WTC11 (cell line): ENCODE measurements around the gene GPR151. TPM values are rescaled to one million over a fixed set of nuclear protein-coding genes. Genes with fewer than 3 reads are reported as not detected.

Experiments used
- ATAC-seq: fragments of 200-7000 bp; cut with Tn5 transposase; 2 replicates; pipeline ENCODE4 v1.10.0; 2021; ENCODE audit warnings: mild to moderate bottlenecking, moderate library complexity
- CTCF ChIA-PET: fragments of 300-600 bp; sonication (Branson Sonifier 250); formaldehyde crosslinking; loops from one replicate; lab custom pipeline; 2021; ENCODE audit warnings: antibody characterized with exemption; lab: Charles Lee
- POLR2A ChIA-PET: fragments of 350-600 bp; sonication (Branson Sonifier 250); formaldehyde crosslinking; loops from one replicate; lab custom pipeline; 2021; ENCODE audit warnings: antibody characterized with exemption; lab: Charles Lee
- DNase-seq: peaks from one replicate; pipeline ENCODE4 v3.0.0; 2021; ENCODE audit warnings: low spot score
- H3K27ac Mint-ChIP-seq: 2 replicates; pipeline ENCODE4 v1.8.0; 2021; ENCODE audit warnings: mixed read lengths
- H3K27me3 Mint-ChIP-seq: 2 replicates; pipeline ENCODE4 v1.8.0; 2021; ENCODE audit warnings: low read depth, mild to moderate bottlenecking, moderate library complexity, mixed read lengths
- H3K36me3 Mint-ChIP-seq: 2 replicates; pipeline ENCODE4 v1.8.0; 2021; ENCODE audit warnings: mixed read lengths
- H3K4me1 Mint-ChIP-seq: 2 replicates; pipeline ENCODE4 v1.8.0; 2022; ENCODE audit warnings: mixed read lengths
- H3K4me3 Mint-ChIP-seq: 2 replicates; pipeline ENCODE4 v1.8.0; 2021; ENCODE audit warnings: mild to moderate bottlenecking, moderate library complexity, mixed read lengths
- H3K9me3 Mint-ChIP-seq: 2 replicates; pipeline ENCODE4 v1.8.0; 2021; ENCODE audit warnings: mixed read lengths
- ATF1 ChIP-seq: sonication (generic); formaldehyde crosslinking; IDR thresholded peaks from 2 replicates; pipeline ENCODE4 v1.8.1; 2023; ENCODE audit warnings: mild to moderate bottlenecking, moderate library complexity, missing genetic modification reagents
- CREM ChIP-seq: sonication (generic); formaldehyde crosslinking; IDR thresholded peaks from 2 replicates; pipeline ENCODE4 v1.8.1; 2022; ENCODE audit warnings: mild to moderate bottlenecking, missing genetic modification reagents, moderate library complexity
- FOXJ3 ChIP-seq: sonication (generic); formaldehyde crosslinking; IDR thresholded peaks from 2 replicates; pipeline ENCODE4 v1.9.0; 2021; ENCODE audit warnings: missing genetic modification reagents, mild to moderate bottlenecking, borderline replicate concordance
- FOXK1 ChIP-seq: sonication (generic); formaldehyde crosslinking; IDR thresholded peaks from 2 replicates; pipeline ENCODE4 v1.8.0; 2022; ENCODE audit warnings: mild to moderate bottlenecking, moderate library complexity, missing genetic modification reagents
- GRHL2 ChIP-seq: fragments of 250-450 bp; sonication (Bioruptor Pico); IDR thresholded peaks from 2 replicates; pipeline ENCODE4 v1.8.0; 2022; ENCODE audit warnings: mild to moderate bottlenecking, moderate library complexity; ENCODE audit not compliant: insufficient replicate concordance, severe bottlenecking
- HMGA2 ChIP-seq: fragments of 250-450 bp; sonication (Bioruptor Pico); IDR thresholded peaks from 2 replicates; pipeline ENCODE4 v1.4.0; 2021; ENCODE audit warnings: mild to moderate bottlenecking, moderate library complexity
- IRF2 ChIP-seq: sonication (generic); formaldehyde crosslinking; IDR thresholded peaks from 2 replicates; pipeline ENCODE4 v1.8.0; 2022; ENCODE audit warnings: low read depth, missing genetic modification reagents, borderline replicate concordance
- KAT7 ChIP-seq: sonication (generic); formaldehyde crosslinking; IDR thresholded peaks from 2 replicates; pipeline ENCODE4 v1.8.1; 2023; ENCODE audit warnings: missing genetic modification reagents, mild to moderate bottlenecking, borderline replicate concordance
- NR3C1 ChIP-seq: sonication (generic); formaldehyde crosslinking; conservative IDR thresholded peaks from 2 replicates; pipeline ENCODE4 v1.8.1; 2023; ENCODE audit warnings: low read depth, mild to moderate bottlenecking, missing genetic modification reagents
- PRRX2 ChIP-seq: fragments of 250-450 bp; sonication (Bioruptor Pico); IDR thresholded peaks from 2 replicates; pipeline ENCODE4 v1.8.0; 2021; ENCODE audit warnings: mild to moderate bottlenecking
- RELA ChIP-seq: sonication (generic); formaldehyde crosslinking; IDR thresholded peaks from 2 replicates; pipeline ENCODE4 v1.8.1; 2022; ENCODE audit warnings: missing genetic modification reagents, mild to moderate bottlenecking, borderline replicate concordance
- RORB ChIP-seq: fragments of 250-450 bp; sonication (Bioruptor Pico); IDR thresholded peaks from 2 replicates; pipeline ENCODE4 v1.9.0; 2021; ENCODE audit warnings: mild to moderate bottlenecking
- TCF7 ChIP-seq: sonication (generic); formaldehyde crosslinking; IDR thresholded peaks from 2 replicates; pipeline ENCODE4 v1.8.0; 2022; ENCODE audit warnings: mild to moderate bottlenecking, low read depth, missing genetic modification reagents, moderate library complexity
- TEAD4 ChIP-seq: sonication (generic); formaldehyde crosslinking; IDR thresholded peaks from 2 replicates; pipeline ENCODE4 v1.8.0; 2022; ENCODE audit warnings: mild to moderate bottlenecking, missing genetic modification reagents
- ZNF219 ChIP-seq: sonication (generic); formaldehyde crosslinking; IDR thresholded peaks from 2 replicates; pipeline ENCODE4 v1.8.0; 2023; ENCODE audit warnings: missing genetic modification reagents, mild to moderate bottlenecking, borderline replicate concordance
- ZNF232 ChIP-seq: sonication (generic); formaldehyde crosslinking; IDR thresholded peaks from 2 replicates; pipeline ENCODE4 v1.8.0; 2022; ENCODE audit warnings: mild to moderate bottlenecking, missing genetic modification reagents
- ZNF317 ChIP-seq: sonication (generic); formaldehyde crosslinking; IDR thresholded peaks from 2 replicates; pipeline ENCODE4 v1.8.1; 2023; ENCODE audit warnings: low read depth, mild to moderate bottlenecking, moderate library complexity, missing genetic modification reagents, borderline replicate concordance
- total RNA-seq: library from RNA; stranded (reverse); gene quantifications from 3 replicates; pipeline ENCODE4 v1.2.3, GENCODE V29; 2021
- TF ChIP-seq, protein P1 (sequence below): sonication (generic); formaldehyde crosslinking; IDR thresholded peaks from 2 replicates; pipeline ENCODE4 v1.8.1; 2023; ENCODE audit warnings: mild to moderate bottlenecking, missing genetic modification reagents
- TF ChIP-seq, protein P2 (sequence below): fragments of 200-600 bp; IDR thresholded peaks from 2 replicates; pipeline ENCODE4 v1.8.0; 2022; ENCODE audit warnings: antibody characterized with exemption
- TF ChIP-seq, protein P3 (sequence below): fragments of 250-450 bp; sonication (Bioruptor Pico); IDR thresholded peaks from 2 replicates; pipeline ENCODE4 v1.9.0; 2021; ENCODE audit warnings: mild to moderate bottlenecking, borderline replicate concordance
- TF ChIP-seq, protein P4 (sequence below): sonication (generic); formaldehyde crosslinking; IDR thresholded peaks from 2 replicates; pipeline ENCODE4 v1.8.0; 2022; ENCODE audit warnings: mild to moderate bottlenecking, missing genetic modification reagents
- TF ChIP-seq, protein P5 (sequence below): sonication (generic); formaldehyde crosslinking; IDR thresholded peaks from 2 replicates; pipeline ENCODE4 v1.8.1; 2022; ENCODE audit warnings: low read depth, mild to moderate bottlenecking, moderate library complexity, missing genetic modification reagents, borderline replicate concordance
- TF ChIP-seq, protein P6 (sequence below): sonication (generic); formaldehyde crosslinking; IDR thresholded peaks from 2 replicates; pipeline ENCODE4 v1.8.1; 2023; ENCODE audit warnings: mild to moderate bottlenecking, missing genetic modification reagents, moderate library complexity
- TF ChIP-seq, protein P7 (sequence below): sonication (generic); formaldehyde crosslinking; IDR thresholded peaks from 2 replicates; pipeline ENCODE4 v1.8.1; 2023; ENCODE audit warnings: mild to moderate bottlenecking, moderate library complexity, missing genetic modification reagents

The GPR151 gene
- total RNA-seq, 1 experiment from 2014 or later = not detected

DNA sequence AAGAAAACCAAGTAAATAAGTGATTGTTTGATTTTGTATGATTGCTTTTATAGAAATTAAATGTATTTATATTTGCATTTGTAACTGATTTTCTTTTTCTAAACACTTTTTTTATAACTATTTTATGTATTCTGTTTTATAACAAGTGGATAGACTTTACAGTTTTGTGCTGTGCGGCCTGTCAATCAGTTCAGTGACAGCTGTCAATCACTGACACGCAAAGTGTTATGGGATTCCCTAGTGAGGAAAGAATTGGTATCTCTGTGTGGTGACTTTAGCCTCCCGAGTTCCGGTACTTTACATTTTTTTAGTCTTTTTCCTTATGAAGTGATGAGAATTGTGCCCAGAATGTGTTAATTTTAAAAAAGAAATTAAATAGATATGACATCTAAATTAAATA, 16.3 kb downstream of the GPR151 start:
- POLR2A ChIA-PET = no interaction called here
- H3K27ac Mint-ChIP-seq = no peak overlapping the region
- H3K9me3 Mint-ChIP-seq = no peaks in the 10 kb centered on the region

DNA sequence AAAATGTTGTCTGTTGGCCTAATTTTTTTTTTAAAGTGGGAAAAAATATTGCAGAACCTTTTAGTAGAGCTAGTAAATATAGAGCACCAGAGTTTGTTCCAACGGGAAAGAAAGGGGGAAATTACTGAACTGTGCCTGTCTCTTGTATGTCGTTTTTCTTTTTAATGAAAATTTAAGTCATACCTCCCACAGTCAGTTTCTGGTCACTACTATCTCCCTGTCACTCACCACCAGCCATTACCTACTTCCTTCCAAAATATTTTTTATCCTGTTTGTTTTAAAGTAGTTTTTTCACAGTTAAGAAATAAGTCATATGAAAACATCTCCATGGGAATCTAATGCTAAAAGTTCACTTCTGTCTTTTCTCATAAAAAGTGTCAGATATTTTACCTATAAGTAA, 21.3 kb downstream of the GPR151 start:
- Mint-ChIP-seq H3K4me1 (no peaks in the 10 kb centered on the region), H3K27ac (no peak overlapping the region), H3K36me3 (peaks cover 25% of the 10 kb centered on the region), H3K27me3 (no peaks in the 10 kb centered on the region), H3K4me3 (no peak overlapping the region), H3K9me3 (no peaks in the 10 kb centered on the region)
- no peak for DNase-seq
- no peak for ATAC-seq
- CTCF ChIA-PET = no interaction called here
- POLR2A ChIA-PET = no interaction called here
- TF ChIP-seq IRF2 = no peak
- no peak for TF ChIP-seq FOXJ3 (CRISPR knock-in tag)
- TF ChIP-seq FOXK1 = no peak
- TF ChIP-seq, protein P1, sequence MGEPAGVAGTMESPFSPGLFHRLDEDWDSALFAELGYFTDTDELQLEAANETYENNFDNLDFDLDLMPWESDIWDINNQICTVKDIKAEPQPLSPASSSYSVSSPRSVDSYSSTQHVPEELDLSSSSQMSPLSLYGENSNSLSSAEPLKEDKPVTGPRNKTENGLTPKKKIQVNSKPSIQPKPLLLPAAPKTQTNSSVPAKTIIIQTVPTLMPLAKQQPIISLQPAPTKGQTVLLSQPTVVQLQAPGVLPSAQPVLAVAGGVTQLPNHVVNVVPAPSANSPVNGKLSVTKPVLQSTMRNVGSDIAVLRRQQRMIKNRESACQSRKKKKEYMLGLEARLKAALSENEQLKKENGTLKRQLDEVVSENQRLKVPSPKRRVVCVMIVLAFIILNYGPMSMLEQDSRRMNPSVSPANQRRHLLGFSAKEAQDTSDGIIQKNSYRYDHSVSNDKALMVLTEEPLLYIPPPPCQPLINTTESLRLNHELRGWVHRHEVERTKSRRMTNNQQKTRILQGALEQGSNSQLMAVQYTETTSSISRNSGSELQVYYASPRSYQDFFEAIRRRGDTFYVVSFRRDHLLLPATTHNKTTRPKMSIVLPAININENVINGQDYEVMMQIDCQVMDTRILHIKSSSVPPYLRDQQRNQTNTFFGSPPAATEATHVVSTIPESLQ (CRISPR knock-in tag) = no peak
- no peak for TF ChIP-seq ATF1 (CRISPR knock-in tag)
- no peak for TF ChIP-seq ZNF219
- TF ChIP-seq, protein P2, sequence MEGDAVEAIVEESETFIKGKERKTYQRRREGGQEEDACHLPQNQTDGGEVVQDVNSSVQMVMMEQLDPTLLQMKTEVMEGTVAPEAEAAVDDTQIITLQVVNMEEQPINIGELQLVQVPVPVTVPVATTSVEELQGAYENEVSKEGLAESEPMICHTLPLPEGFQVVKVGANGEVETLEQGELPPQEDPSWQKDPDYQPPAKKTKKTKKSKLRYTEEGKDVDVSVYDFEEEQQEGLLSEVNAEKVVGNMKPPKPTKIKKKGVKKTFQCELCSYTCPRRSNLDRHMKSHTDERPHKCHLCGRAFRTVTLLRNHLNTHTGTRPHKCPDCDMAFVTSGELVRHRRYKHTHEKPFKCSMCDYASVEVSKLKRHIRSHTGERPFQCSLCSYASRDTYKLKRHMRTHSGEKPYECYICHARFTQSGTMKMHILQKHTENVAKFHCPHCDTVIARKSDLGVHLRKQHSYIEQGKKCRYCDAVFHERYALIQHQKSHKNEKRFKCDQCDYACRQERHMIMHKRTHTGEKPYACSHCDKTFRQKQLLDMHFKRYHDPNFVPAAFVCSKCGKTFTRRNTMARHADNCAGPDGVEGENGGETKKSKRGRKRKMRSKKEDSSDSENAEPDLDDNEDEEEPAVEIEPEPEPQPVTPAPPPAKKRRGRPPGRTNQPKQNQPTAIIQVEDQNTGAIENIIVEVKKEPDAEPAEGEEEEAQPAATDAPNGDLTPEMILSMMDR = no peak
- no peak for TF ChIP-seq ZNF317 (CRISPR knock-in tag)

More for the DNA sequence above, 16.3 kb downstream of the GPR151 start:
- Mint-ChIP-seq H3K4me1 (no peaks in the 10 kb centered on the region), H3K4me3 (no peak overlapping the region), H3K36me3 (peaks cover 26% of the 10 kb centered on the region), H3K27me3 (no peaks in the 10 kb centered on the region)
- DNase-seq = no peak
- CTCF ChIA-PET = no interaction called here
- no peak for TF ChIP-seq PRRX2 (CRISPR knock-in tag)
- TF ChIP-seq TCF7 (CRISPR knock-in tag) = no peak
- TF ChIP-seq, protein P3, sequence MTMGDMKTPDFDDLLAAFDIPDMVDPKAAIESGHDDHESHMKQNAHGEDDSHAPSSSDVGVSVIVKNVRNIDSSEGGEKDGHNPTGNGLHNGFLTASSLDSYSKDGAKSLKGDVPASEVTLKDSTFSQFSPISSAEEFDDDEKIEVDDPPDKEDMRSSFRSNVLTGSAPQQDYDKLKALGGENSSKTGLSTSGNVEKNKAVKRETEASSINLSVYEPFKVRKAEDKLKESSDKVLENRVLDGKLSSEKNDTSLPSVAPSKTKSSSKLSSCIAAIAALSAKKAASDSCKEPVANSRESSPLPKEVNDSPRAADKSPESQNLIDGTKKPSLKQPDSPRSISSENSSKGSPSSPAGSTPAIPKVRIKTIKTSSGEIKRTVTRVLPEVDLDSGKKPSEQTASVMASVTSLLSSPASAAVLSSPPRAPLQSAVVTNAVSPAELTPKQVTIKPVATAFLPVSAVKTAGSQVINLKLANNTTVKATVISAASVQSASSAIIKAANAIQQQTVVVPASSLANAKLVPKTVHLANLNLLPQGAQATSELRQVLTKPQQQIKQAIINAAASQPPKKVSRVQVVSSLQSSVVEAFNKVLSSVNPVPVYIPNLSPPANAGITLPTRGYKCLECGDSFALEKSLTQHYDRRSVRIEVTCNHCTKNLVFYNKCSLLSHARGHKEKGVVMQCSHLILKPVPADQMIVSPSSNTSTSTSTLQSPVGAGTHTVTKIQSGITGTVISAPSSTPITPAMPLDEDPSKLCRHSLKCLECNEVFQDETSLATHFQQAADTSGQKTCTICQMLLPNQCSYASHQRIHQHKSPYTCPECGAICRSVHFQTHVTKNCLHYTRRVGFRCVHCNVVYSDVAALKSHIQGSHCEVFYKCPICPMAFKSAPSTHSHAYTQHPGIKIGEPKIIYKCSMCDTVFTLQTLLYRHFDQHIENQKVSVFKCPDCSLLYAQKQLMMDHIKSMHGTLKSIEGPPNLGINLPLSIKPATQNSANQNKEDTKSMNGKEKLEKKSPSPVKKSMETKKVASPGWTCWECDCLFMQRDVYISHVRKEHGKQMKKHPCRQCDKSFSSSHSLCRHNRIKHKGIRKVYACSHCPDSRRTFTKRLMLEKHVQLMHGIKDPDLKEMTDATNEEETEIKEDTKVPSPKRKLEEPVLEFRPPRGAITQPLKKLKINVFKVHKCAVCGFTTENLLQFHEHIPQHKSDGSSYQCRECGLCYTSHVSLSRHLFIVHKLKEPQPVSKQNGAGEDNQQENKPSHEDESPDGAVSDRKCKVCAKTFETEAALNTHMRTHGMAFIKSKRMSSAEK (CRISPR knock-in tag) = no peak
- no peak for TF ChIP-seq FOXJ3 (CRISPR knock-in tag)
- no peak for TF ChIP-seq GRHL2 (CRISPR knock-in tag)
- no peak for TF ChIP-seq ZNF317 (CRISPR knock-in tag)
- TF ChIP-seq CREM (CRISPR knock-in tag) = no peak
- no peak for TF ChIP-seq NR3C1 (CRISPR knock-in tag)
- no peak for TF ChIP-seq TEAD4
- no peak for TF ChIP-seq KAT7 (CRISPR knock-in tag)
- TF ChIP-seq, protein P4, sequence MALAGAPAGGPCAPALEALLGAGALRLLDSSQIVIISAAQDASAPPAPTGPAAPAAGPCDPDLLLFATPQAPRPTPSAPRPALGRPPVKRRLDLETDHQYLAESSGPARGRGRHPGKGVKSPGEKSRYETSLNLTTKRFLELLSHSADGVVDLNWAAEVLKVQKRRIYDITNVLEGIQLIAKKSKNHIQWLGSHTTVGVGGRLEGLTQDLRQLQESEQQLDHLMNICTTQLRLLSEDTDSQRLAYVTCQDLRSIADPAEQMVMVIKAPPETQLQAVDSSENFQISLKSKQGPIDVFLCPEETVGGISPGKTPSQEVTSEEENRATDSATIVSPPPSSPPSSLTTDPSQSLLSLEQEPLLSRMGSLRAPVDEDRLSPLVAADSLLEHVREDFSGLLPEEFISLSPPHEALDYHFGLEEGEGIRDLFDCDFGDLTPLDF = no peak
- TF ChIP-seq, protein P5, sequence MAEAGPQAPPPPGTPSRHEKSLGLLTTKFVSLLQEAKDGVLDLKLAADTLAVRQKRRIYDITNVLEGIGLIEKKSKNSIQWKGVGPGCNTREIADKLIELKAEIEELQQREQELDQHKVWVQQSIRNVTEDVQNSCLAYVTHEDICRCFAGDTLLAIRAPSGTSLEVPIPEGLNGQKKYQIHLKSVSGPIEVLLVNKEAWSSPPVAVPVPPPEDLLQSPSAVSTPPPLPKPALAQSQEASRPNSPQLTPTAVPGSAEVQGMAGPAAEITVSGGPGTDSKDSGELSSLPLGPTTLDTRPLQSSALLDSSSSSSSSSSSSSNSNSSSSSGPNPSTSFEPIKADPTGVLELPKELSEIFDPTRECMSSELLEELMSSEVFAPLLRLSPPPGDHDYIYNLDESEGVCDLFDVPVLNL (CRISPR knock-in tag) = no peak
- no peak for TF ChIP-seq HMGA2
- TF ChIP-seq, protein P6, sequence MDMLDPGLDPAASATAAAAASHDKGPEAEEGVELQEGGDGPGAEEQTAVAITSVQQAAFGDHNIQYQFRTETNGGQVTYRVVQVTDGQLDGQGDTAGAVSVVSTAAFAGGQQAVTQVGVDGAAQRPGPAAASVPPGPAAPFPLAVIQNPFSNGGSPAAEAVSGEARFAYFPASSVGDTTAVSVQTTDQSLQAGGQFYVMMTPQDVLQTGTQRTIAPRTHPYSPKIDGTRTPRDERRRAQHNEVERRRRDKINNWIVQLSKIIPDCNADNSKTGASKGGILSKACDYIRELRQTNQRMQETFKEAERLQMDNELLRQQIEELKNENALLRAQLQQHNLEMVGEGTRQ (CRISPR knock-in tag) = no peak
- no peak for TF ChIP-seq RORB (CRISPR knock-in tag)
- TF ChIP-seq RELA (CRISPR knock-in tag) = no peak
- TF ChIP-seq ZNF232 = no peak
- TF ChIP-seq FOXK1 = no peak
- TF ChIP-seq, protein P7, sequence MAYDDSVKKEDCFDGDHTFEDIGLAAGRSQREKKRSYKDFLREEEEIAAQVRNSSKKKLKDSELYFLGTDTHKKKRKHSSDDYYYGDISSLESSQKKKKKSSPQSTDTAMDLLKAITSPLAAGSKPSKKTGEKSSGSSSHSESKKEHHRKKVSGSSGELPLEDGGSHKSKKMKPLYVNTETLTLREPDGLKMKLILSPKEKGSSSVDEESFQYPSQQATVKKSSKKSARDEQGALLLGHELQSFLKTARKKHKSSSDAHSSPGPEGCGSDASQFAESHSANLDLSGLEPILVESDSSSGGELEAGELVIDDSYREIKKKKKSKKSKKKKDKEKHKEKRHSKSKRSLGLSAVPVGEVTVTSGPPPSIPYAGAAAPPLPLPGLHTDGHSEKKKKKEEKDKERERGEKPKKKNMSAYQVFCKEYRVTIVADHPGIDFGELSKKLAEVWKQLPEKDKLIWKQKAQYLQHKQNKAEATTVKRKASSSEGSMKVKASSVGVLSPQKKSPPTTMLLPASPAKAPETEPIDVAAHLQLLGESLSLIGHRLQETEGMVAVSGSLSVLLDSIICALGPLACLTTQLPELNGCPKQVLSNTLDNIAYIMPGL = no peak
- no peak for ATAC-seq
